Kidney (tissue), 22 donors: Measurements from ENCODE around the gene LYG1. TPM values are rescaled to one million over a fixed set of nuclear protein-coding genes. Genes with fewer than 3 reads are reported as not detected.
A peak's percentile ranks its signal among the peaks of the same experiment; 100 is the strongest.
"Not testable (repeated sequence)": the region's sequence is repeated elsewhere in the genome, so short reads cannot be mapped to it uniquely, and the experiment has no call there.

Experiments used
- DNase-seq, 5 donors: peaks; one replicate each; pipeline ENCODE4 v3.0.0-alpha.2; 2013 to 2020
- FAIRE-seq: peaks from 2 replicates; lab custom pipeline; 2012; peaks lifted over from hg19 to GRCh38; lab: Jason Lieb, UNC
- H3K27ac ChIP-seq, 2 donors: one replicate each; pipeline ENCODE4 v1.7.0; 2013; ENCODE audit warnings: low read depth in 2 of 2, low read length in 2 of 2, inconsistent platforms in 1 of 2
- H3K27me3 ChIP-seq: one replicate; pipeline ENCODE4 v1.7.1; 2013; ENCODE audit warnings: low read length, inconsistent platforms; ENCODE audit not compliant: control insufficient read depth, insufficient read depth
- H3K36me3 ChIP-seq, 3 donors: one replicate each; pipeline versions ENCODE4 v1.7.0 to v1.7.1; 2013; ENCODE audit warnings: low read length in 3 of 3, control low read depth in 1 of 3, inconsistent platforms in 1 of 3; ENCODE audit not compliant: insufficient read depth in 3 of 3, control insufficient read depth in 2 of 3
- H3K4me1 ChIP-seq, 3 donors: one replicate each; pipeline versions ENCODE4 v1.7.0 to v1.7.1; 2013; ENCODE audit warnings: low read length in 3 of 3, inconsistent platforms in 1 of 3, low read depth in 1 of 3; ENCODE audit not compliant: control insufficient read depth in 2 of 3, insufficient read depth in 2 of 3
- H3K4me3 ChIP-seq, 3 donors: one replicate each; pipeline versions ENCODE4 v1.7.0 to v1.8.1; 2013; ENCODE audit warnings: low read length in 3 of 3, control low read depth in 1 of 3, inconsistent platforms in 1 of 3
- H3K9ac ChIP-seq, 3 donors: one replicate each; pipeline versions ENCODE4 v1.7.0 to v1.7.1; 2013; ENCODE audit warnings: low read length in 3 of 3, control low read depth in 1 of 3, inconsistent platforms in 1 of 3
- H3K9me3 ChIP-seq, 3 donors: one replicate each; pipeline versions ENCODE4 v1.7.0 to v1.7.1; 2013; ENCODE audit warnings: low read length in 3 of 3, control low read depth in 1 of 3, inconsistent platforms in 1 of 3; ENCODE audit not compliant: control insufficient read depth in 2 of 3, insufficient read depth in 1 of 3
- intact Hi-C: fragments of 100-400 bp; cut with DNase I; formaldehyde crosslinking; loops from one replicate; pipeline ENCODE4 v1.11.1; 2022
- long read RNA-seq, 10 donors: library from polyadenylated mRNA in 1 of 10; unstranded in 1 of 10; transcript quantifications; one replicate each; pipeline ENCODE4 v2.0.0 and lab custom pipeline, GENCODE V29; 2021 to 2026
- polyA plus RNA-seq: library from polyadenylated mRNA; stranded (reverse); fragments of 350-450 nt; fragmentation: Illumina TruSeq; extraction: RNeasy Lipid Tissue Mini Kit (QIAGEN cat#74804); gene quantifications from one replicate; pipeline ENCODE4 v1.2.3, GENCODE V29; 2014; ENCODE audit warnings: low read depth, low replicate concordance; ENCODE audit not compliant: insufficient read depth
- total RNA-seq: library from RNA; stranded (reverse); fragmentation: NEBNext Ultra II Directional; extraction: Animal tissue kit (Norgen Biotek cat#: 25700); gene quantifications from one replicate; pipeline ENCODE4 v1.2.1, GENCODE V29; 2021
- TF ChIP-seq, protein P1 (sequence below): IDR thresholded peaks from 3 replicates; pipeline ENCODE4 v1.5.1; 2012; ENCODE audit warnings: mild to moderate bottlenecking, moderate library complexity, borderline replicate concordance; ENCODE audit not compliant: insufficient read depth; ENCODE audit errors: extremely low read depth
- donor health status: control.
- donor health status: control.
- donor health status: control.
- donor health status: control.
- donor health status: control.
- donor health status: DM: yes; HTN: yes; CAD: no.
- donor health status: Normal renal cell carcinoma (clear cell type).

The LYG1 gene
- total RNA-seq, result 21.0 TPM
- polyA plus RNA-seq, result 35.0 TPM
- long read RNA-seq, donor 1, partial matches to known transcripts, result 0 of 1 reads
- long read RNA-seq, donor 1, other reads (novel, unspliced or antisense), result 0 of 1 reads
- long read RNA-seq, donor 2, result 0 reads
- long read RNA-seq, donor 3, partial matches to known transcripts, result 0 of 1 reads
- long read RNA-seq, donor 3, other reads (novel, unspliced or antisense), result 0 of 1 reads
- long read RNA-seq, donor 4, result 0 reads
- long read RNA-seq, donor 5, result 0 reads
- long read RNA-seq, donor 6, partial matches to known transcripts, result 0 of 1 reads
- long read RNA-seq, donor 6, other reads (novel, unspliced or antisense), result 0 of 1 reads
- long read RNA-seq, donor 7, partial matches to known transcripts, result 0 of 10 reads
- long read RNA-seq, donor 7, other reads (novel, unspliced or antisense), result 6 of 10 reads
- long read RNA-seq, donor 8, result 0 reads
- long read RNA-seq, donor 9, result 0 reads
- long read RNA-seq, donor 10, result 0 reads

GRCh38 chr2:99301097-99301496, at the start of gene LYG1:
Gene LYG1 (minus strand): TSS chr2:99301197. CDS start chr2:99295670, 5,527 bp downstream.
- H3K9me3 ChIP-seq, H3K27ac ChIP-seq, H3K4me1 ChIP-seq, DNase-seq, H3K27me3 ChIP-seq, H3K4me3 ChIP-seq, H3K9ac ChIP-seq, intact Hi-C loops, H3K36me3 ChIP-seq: not testable (repeated sequence)
- peak; percentile 94 for FAIRE-seq

DNA sequence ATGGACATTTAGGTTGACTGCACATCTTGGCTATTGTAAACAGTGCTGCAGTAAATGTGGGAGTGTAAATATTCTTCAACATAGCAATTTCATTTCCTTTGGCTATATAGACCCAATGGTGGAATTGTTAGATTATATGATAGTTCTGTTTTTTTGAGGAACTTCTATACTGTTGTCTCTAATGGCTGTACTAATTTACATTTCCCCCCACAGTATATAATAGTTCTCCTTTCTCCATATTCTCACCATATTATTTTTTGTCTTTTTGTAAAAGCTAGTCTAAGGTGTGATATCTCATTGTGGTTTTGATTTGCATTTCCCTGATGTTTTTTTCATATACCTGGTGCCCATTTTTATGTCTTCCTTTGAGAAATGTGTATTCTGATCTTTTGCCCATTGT, 49.2 kb upstream of the LYG1 start:
- intact Hi-C loops, result no loop called here
- DNase-seq (no peak), FAIRE-seq (no peak)
- Histone ChIP-seq H3K27ac (no peak overlapping the region), H3K9ac (no peak overlapping the region), H3K27me3 (no peaks in the 10 kb centered on the region), H3K9me3 (no peaks in the 10 kb centered on the region), H3K36me3 (no peaks in the 10 kb centered on the region), H3K4me3 (no peak overlapping the region), H3K4me1 (no peaks in the 10 kb centered on the region)
- TF ChIP-seq, protein P1, sequence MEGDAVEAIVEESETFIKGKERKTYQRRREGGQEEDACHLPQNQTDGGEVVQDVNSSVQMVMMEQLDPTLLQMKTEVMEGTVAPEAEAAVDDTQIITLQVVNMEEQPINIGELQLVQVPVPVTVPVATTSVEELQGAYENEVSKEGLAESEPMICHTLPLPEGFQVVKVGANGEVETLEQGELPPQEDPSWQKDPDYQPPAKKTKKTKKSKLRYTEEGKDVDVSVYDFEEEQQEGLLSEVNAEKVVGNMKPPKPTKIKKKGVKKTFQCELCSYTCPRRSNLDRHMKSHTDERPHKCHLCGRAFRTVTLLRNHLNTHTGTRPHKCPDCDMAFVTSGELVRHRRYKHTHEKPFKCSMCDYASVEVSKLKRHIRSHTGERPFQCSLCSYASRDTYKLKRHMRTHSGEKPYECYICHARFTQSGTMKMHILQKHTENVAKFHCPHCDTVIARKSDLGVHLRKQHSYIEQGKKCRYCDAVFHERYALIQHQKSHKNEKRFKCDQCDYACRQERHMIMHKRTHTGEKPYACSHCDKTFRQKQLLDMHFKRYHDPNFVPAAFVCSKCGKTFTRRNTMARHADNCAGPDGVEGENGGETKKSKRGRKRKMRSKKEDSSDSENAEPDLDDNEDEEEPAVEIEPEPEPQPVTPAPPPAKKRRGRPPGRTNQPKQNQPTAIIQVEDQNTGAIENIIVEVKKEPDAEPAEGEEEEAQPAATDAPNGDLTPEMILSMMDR, result no peak

GRCh38 chr2:99348173-99348572, 47.2 kb upstream of the LYG1 start:
- TF ChIP-seq, protein P1, result no peak
- FAIRE-seq, result no peak
- intact Hi-C loops, result no loop called here

DNA sequence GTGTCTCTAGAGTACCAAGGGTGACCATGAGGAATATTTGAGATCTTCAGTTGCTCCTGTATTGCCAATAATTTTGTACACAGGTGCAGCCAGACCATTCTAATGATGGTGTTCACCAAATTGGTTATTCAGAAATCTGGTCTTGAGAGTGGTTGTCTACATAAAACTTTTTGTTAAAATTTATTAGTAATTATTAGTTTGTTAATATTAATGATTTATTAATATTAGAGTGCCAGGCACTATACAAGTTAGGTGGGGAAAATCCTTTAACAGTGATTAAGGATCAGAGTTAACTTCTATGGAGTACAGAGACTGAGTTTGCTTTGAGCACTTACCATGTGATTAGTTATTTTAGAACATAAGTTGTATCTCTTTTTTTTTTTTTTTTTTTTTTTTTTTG, 45.2 kb upstream of the LYG1 start:
- intact Hi-C loops, result no loop called here
- no peaks in the 10 kb centered on the region for H3K4me1 ChIP-seq
- H3K4me3 ChIP-seq, result no peak overlapping the region
- H3K9me3 ChIP-seq, result no peaks in the 10 kb centered on the region
- FAIRE-seq (no peak), DNase-seq (no peak)
- no peak overlapping the region for H3K27ac ChIP-seq
- TF ChIP-seq, protein P1, result no peak
- H3K9ac ChIP-seq, result no peak overlapping the region
- H3K36me3 ChIP-seq, result no peaks in the 10 kb centered on the region
- H3K27me3 ChIP-seq, result no peaks in the 10 kb centered on the region

More at GRCh38 chr2:99348173-99348572, 47.2 kb upstream of the LYG1 start:
- DNase-seq, result no peak
- H3K27me3 ChIP-seq, result no peaks in the 10 kb centered on the region
- no peak overlapping the region for H3K9ac ChIP-seq
- H3K36me3 ChIP-seq, result no peaks in the 10 kb centered on the region
- no peaks in the 10 kb centered on the region for H3K9me3 ChIP-seq
- no peak overlapping the region for H3K4me3 ChIP-seq
- H3K4me1 ChIP-seq, result no peaks in the 10 kb centered on the region
- no peak overlapping the region for H3K27ac ChIP-seq

DNA sequence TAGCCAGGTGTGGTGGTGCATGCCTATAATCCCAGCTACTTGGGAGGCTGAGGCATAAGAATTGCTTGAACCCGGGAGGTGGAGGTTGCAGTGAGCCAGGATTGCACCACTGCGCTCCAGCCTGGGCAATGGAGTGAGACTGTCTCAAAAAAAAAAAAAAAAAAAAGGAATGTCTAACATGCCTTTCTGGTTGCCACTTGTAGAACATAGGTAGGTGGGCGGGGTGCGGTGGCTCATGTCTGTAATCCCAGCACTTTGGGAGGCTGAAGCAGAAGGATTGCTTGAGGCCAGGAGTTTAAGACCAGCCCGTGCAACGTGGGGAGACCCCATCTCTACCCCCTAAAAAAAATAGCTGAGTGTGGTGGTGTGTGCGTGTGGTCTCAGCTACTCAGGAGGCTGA, 44.4 kb upstream of the LYG1 start:
- H3K36me3 ChIP-seq, DNase-seq, intact Hi-C loops, H3K27ac ChIP-seq, H3K9ac ChIP-seq, H3K4me3 ChIP-seq, FAIRE-seq, H3K4me1 ChIP-seq, H3K27me3 ChIP-seq, H3K9me3 ChIP-seq: not testable (repeated sequence)
